Neuron (in vitro differentiated cells): ENCODE results near the gene CRLF2.
"Not testable (repeated sequence)": the region's sequence is repeated elsewhere in the genome, so short reads cannot be mapped to it uniquely, and the experiment has no call there.

Source experiments
- H2AFZ ChIP-seq: one replicate; pipeline ENCODE4 v1.6.1; 2013; ENCODE audit warnings: low read depth, mild to moderate bottlenecking, inconsistent platforms, low read length, moderate library complexity
- H3K27me3 ChIP-seq: one replicate; pipeline ENCODE4 v1.6.1; 2013; ENCODE audit warnings: low read length; ENCODE audit not compliant: insufficient read depth
- H3K36me3 ChIP-seq: one replicate; pipeline ENCODE4 v1.6.1; 2013; ENCODE audit warnings: low read length; ENCODE audit not compliant: insufficient read depth
- H3K4me1 ChIP-seq: one replicate; pipeline ENCODE4 v1.6.1; 2013; ENCODE audit warnings: low read length; ENCODE audit not compliant: insufficient read depth
- H3K4me3 ChIP-seq: 2 replicates; pipeline ENCODE4 v1.5.1; 2013; ENCODE audit warnings: mild to moderate bottlenecking, low read length, moderate library complexity
- H3K9me3 ChIP-seq: one replicate; pipeline ENCODE4 v1.6.1; 2013; ENCODE audit warnings: low read length

The CRLF2 gene

GRCh38 chrX:1170243-1170642 is 42.2 kb downstream of the CRLF2 start:
- no peaks in the 10 kb centered on the region for H3K9me3 ChIP-seq
- H3K4me1 ChIP-seq, result no peaks in the 10 kb centered on the region
- H3K27me3 ChIP-seq, result peaks cover 7% of the 10 kb centered on the region

GRCh38 chrX:1169189-1169588 is 43.3 kb downstream of the CRLF2 start:
- Histone ChIP-seq H3K36me3 (no peaks in the 10 kb centered on the region), H3K27me3 (peaks cover 7% of the 10 kb centered on the region), H3K9me3 (no peaks in the 10 kb centered on the region), H3K4me1 (no peaks in the 10 kb centered on the region), H3K4me3 (no peak overlapping the region), H2AFZ (no peak overlapping the region)

More at GRCh38 chrX:1170243-1170642, 42.2 kb downstream of the CRLF2 start:
- Histone ChIP-seq H2AFZ (no peak overlapping the region), H3K36me3 (no peaks in the 10 kb centered on the region), H3K4me3 (no peak overlapping the region)

- no peak overlapping the region for H3K4me3 ChIP-seq
- H2AFZ ChIP-seq, result no peak overlapping the region
- no peaks in the 10 kb centered on the region for H3K4me1 ChIP-seq
- H3K9me3 ChIP-seq, result no peaks in the 10 kb centered on the region
- H3K27me3 ChIP-seq, result peaks cover 7% of the 10 kb centered on the region
- no peaks in the 10 kb centered on the region for H3K36me3 ChIP-seq
Measured at GRCh38 chrX:1167918-1168481, 44.4 kb downstream of the CRLF2 start.

- Histone ChIP-seq H3K9me3 (no peaks in the 10 kb centered on the region), H3K4me1 (no peaks in the 10 kb centered on the region), H2AFZ (no peak overlapping the region), H3K27me3 (peaks cover 5% of the 10 kb centered on the region), H3K36me3 (no peaks in the 10 kb centered on the region), H3K4me3 (no peak overlapping the region)
Measured at GRCh38 chrX:1167466-1167865, 45.0 kb downstream of the CRLF2 start.

GRCh38 chrX:1165535-1166196 is 46.8 kb downstream of the CRLF2 start:
- no peaks in the 10 kb centered on the region for H3K9me3 ChIP-seq
- H3K4me3 ChIP-seq, result no peak overlapping the region
- H2AFZ ChIP-seq, result no peak overlapping the region
- peaks cover 1% of the 10 kb centered on the region for H3K27me3 ChIP-seq
- H3K4me1 ChIP-seq, result no peaks in the 10 kb centered on the region
- no peaks in the 10 kb centered on the region for H3K36me3 ChIP-seq

GRCh38 chrX:1164322-1165288 is 47.8 kb downstream of the CRLF2 start:
- no peaks in the 10 kb centered on the region for H3K9me3 ChIP-seq
- H2AFZ ChIP-seq, result no peak overlapping the region
- no peak overlapping the region for H3K4me3 ChIP-seq
- H3K36me3 ChIP-seq, result no peaks in the 10 kb centered on the region
- H3K27me3 ChIP-seq, result no peaks in the 10 kb centered on the region
- no peaks in the 10 kb centered on the region for H3K4me1 ChIP-seq

GRCh38 chrX:1163231-1163630 is 49.2 kb downstream of the CRLF2 start:
- no peaks in the 10 kb centered on the region for H3K36me3 ChIP-seq
- H3K9me3 ChIP-seq, result no peaks in the 10 kb centered on the region
- H3K27me3 ChIP-seq, result no peaks in the 10 kb centered on the region
- no peak overlapping the region for H3K4me3 ChIP-seq
- no peak overlapping the region for H2AFZ ChIP-seq
- no peaks in the 10 kb centered on the region for H3K4me1 ChIP-seq

GRCh38 chrX:1162119-1162916 is 50.1 kb downstream of the CRLF2 start:
- Histone ChIP-seq H3K4me3 (no peak overlapping the region), H2AFZ (no peak overlapping the region), H3K4me1 (no peaks in the 10 kb centered on the region), H3K27me3 (no peaks in the 10 kb centered on the region), H3K36me3 (no peaks in the 10 kb centered on the region), H3K9me3 (no peaks in the 10 kb centered on the region)

GRCh38 chrX:1159548-1159947 is 52.9 kb downstream of the CRLF2 start:
- H3K4me1 ChIP-seq, result no peaks in the 10 kb centered on the region
- no peaks in the 10 kb centered on the region for H3K36me3 ChIP-seq
- no peaks in the 10 kb centered on the region for H3K27me3 ChIP-seq
- H3K4me3 ChIP-seq, result no peak overlapping the region
- no peaks in the 10 kb centered on the region for H3K9me3 ChIP-seq
- H2AFZ ChIP-seq, result no peak overlapping the region

- not testable (repeated sequence) for H3K27me3 ChIP-seq, H2AFZ ChIP-seq, H3K36me3 ChIP-seq, H3K4me3 ChIP-seq, H3K9me3 ChIP-seq, H3K4me1 ChIP-seq
Measured at GRCh38 chrX:1156681-1157455, 55.6 kb downstream of the CRLF2 start.

- Histone ChIP-seq H3K4me3 (no peak overlapping the region), H3K4me1 (no peaks in the 10 kb centered on the region), H3K9me3 (no peaks in the 10 kb centered on the region), H2AFZ (no peak overlapping the region), H3K27me3 (no peaks in the 10 kb centered on the region), H3K36me3 (no peaks in the 10 kb centered on the region)
Measured at GRCh38 chrX:1153940-1154339, 58.5 kb downstream of the CRLF2 start.

- no peak overlapping the region for H3K4me3 ChIP-seq
- H3K36me3 ChIP-seq, result no peaks in the 10 kb centered on the region
- no peak overlapping the region for H2AFZ ChIP-seq
- H3K27me3 ChIP-seq, result no peaks in the 10 kb centered on the region
- H3K9me3 ChIP-seq, result no peaks in the 10 kb centered on the region
- no peaks in the 10 kb centered on the region for H3K4me1 ChIP-seq
Measured at GRCh38 chrX:1152090-1152489, 60.4 kb downstream of the CRLF2 start.
